Pulmonary artery endothelial cell (primary cell): ENCODE results near the gene TP53I13. TPM values are rescaled to one million over a fixed set of nuclear protein-coding genes. Genes with fewer than 3 reads are reported as not detected.

ENCODE experiments used
- DNase-seq: peaks from one replicate; pipeline ENCODE4 v3.0.0-alpha.2; 2011; ENCODE audit warnings: low read depth, low spot score
- total RNA-seq: library from RNA; depleted of rRNA; stranded (reverse); fragments of >200 nt; gene quantifications from 2 replicates; pipeline ENCODE4 v1.2.3, GENCODE V29; 2014

The TP53I13 gene
- total RNA-seq, 1 donor from 2014 or later, result 32.2 TPM

GRCh38 chr17:29566473-29567303 lies 1.8 kb upstream of the TP53I13 start, which contains the start of gene ABHD15:
Gene ABHD15 (minus strand): TSS chr17:29567037. CDS start chr17:29566966, 71 bp downstream.
- DNase-seq, result no peak

- DNase-seq, result no peak
Observed at GRCh38 chr17:29567304-29567553, 1.3 kb upstream of the TP53I13 start.

- no peak for DNase-seq
Observed at GRCh38 chr17:29567554-29568330, 759 bp upstream of the TP53I13 start.

GRCh38 chr17:29569245-29569950 lies 897 bp downstream of the TP53I13 start:
- DNase-seq, result no peak

GRCh38 chr17:29570521-29570920 lies 2.0 kb downstream of the TP53I13 start:
- DNase-seq, result no peak

- no peak for DNase-seq
Observed at GRCh38 chr17:29571486-29571882, 3.0 kb downstream of the TP53I13 start.

GRCh38 chr17:29571883-29572681 lies 3.6 kb downstream of the TP53I13 start:
- DNase-seq, result no peak

- no peak for DNase-seq
Observed at GRCh38 chr17:29572691-29573557, 4.4 kb downstream of the TP53I13 start.

GRCh38 chr17:29573558-29573869 lies 5.0 kb downstream of the TP53I13 start:
- no peak for DNase-seq

- no peak for DNase-seq
Observed at GRCh38 chr17:29573871-29574731, 5.6 kb downstream of the TP53I13 start.

- no peak for DNase-seq
Observed at GRCh38 chr17:29574732-29575510, 6.4 kb downstream of the TP53I13 start.

- no peak for DNase-seq
Observed at GRCh38 chr17:29575511-29576213, 7.2 kb downstream of the TP53I13 start.

- DNase-seq, result no peak
Observed at GRCh38 chr17:29576214-29577000, 7.9 kb downstream of the TP53I13 start.

- DNase-seq, result no peak
Observed at GRCh38 chr17:29577001-29577370, 8.5 kb downstream of the TP53I13 start.

- DNase-seq, result no peak
Observed at GRCh38 chr17:29577385-29578211, 9.1 kb downstream of the TP53I13 start.
